OCI-LY7 (cell line): ENCODE results near the gene MIOS. TPM values are rescaled to one million over a fixed set of nuclear protein-coding genes. Genes with fewer than 3 reads are reported as not detected.

Source experiments
- BruUV-seq: library from RNA; stranded (reverse); fragments of 400-500 nt; replicated peaks from 2 replicates; lab custom pipeline; 2021; lab: Mats Ljungman, UMichigan
- CTCF ChIA-PET: fragments of 300-600 bp; sonication (Branson Sonifier 250); formaldehyde crosslinking; loops from one replicate; lab custom pipeline; 2022; ENCODE audit warnings: antibody characterized with exemption; ENCODE audit not compliant: unreplicated experiment; lab: Charles Lee
- POLR2A ChIA-PET: fragments of 300-600 bp; sonication (Branson Sonifier 250); formaldehyde crosslinking; loops from one replicate; lab custom pipeline; 2022; ENCODE audit warnings: antibody characterized with exemption; lab: Charles Lee
- DNase-seq: peaks from one replicate; pipeline ENCODE4 v3.0.0-alpha.2; 2015; ENCODE audit warnings: low spot score
- H2AFZ ChIP-seq: fragments of 200-600 bp; sonication (generic), shearing (Covaris generic); 2 replicates; pipeline ENCODE4 v1.6.1; 2014; ENCODE audit warnings: mild to moderate bottlenecking, antibody characterized with exemption, low read length, moderate library complexity
- H3K27ac ChIP-seq: fragments of 200-600 bp; sonication (generic); 2 replicates; pipeline ENCODE4 v1.5.1; 2014; ENCODE audit warnings: mixed run types, low read depth, mild to moderate bottlenecking, moderate library complexity, low read length, inconsistent platforms; ENCODE audit not compliant: poor library complexity, severe bottlenecking
- H3K36me3 ChIP-seq: fragments of 200-600 bp; sonication (generic); 2 replicates; pipeline ENCODE4 v1.6.1; 2014; ENCODE audit warnings: mild to moderate bottlenecking, antibody characterized with exemption, low read length, moderate library complexity, mixed read lengths; ENCODE audit not compliant: insufficient read depth
- H3K4me1 ChIP-seq: fragments of 200-600 bp; sonication (generic); 2 replicates; pipeline ENCODE4 v1.5.1; 2014; ENCODE audit warnings: mild to moderate bottlenecking, low read length; ENCODE audit not compliant: insufficient read depth, poor library complexity, severe bottlenecking
- H3K4me2 ChIP-seq: fragments of 200-600 bp; sonication (generic); 2 replicates; pipeline ENCODE4 v1.6.1; 2014; ENCODE audit warnings: mild to moderate bottlenecking, low read length
- H3K4me3 ChIP-seq: fragments of 200-600 bp; sonication (generic); 2 replicates; pipeline ENCODE4 v1.5.1; 2014; ENCODE audit warnings: mild to moderate bottlenecking, low read depth, low read length; ENCODE audit not compliant: poor library complexity, severe bottlenecking
- H3K79me2 ChIP-seq: fragments of 200-600 bp; sonication (generic); 2 replicates; pipeline ENCODE4 v1.6.1; 2016; ENCODE audit warnings: low read depth, mild to moderate bottlenecking, low read length, moderate library complexity, mixed read lengths; ENCODE audit not compliant: insufficient read depth
- H3K9me2 ChIP-seq: fragments of 200-600 bp; sonication (generic); 2 replicates; pipeline ENCODE4 v1.6.1; 2016; ENCODE audit warnings: mild to moderate bottlenecking, low read length, mixed read lengths; ENCODE audit not compliant: insufficient read depth
- H3K9me3 ChIP-seq: fragments of 200-600 bp; sonication (generic); 2 replicates; pipeline ENCODE4 v1.6.1; 2014; ENCODE audit warnings: mild to moderate bottlenecking, mixed run types, low read length, mixed read lengths
- H4K20me1 ChIP-seq: fragments of 200-600 bp; sonication (generic); 2 replicates; pipeline ENCODE4 v1.6.1; 2014; ENCODE audit warnings: mild to moderate bottlenecking, antibody characterized with exemption, low read length, moderate library complexity, mixed read lengths; ENCODE audit not compliant: insufficient read depth
- EZH2phosphoT487 ChIP-seq: fragments of 200-600 bp; sonication (generic); IDR thresholded peaks from 2 replicates; pipeline ENCODE4 v1.6.1; 2018; ENCODE audit warnings: low read depth, borderline replicate concordance, mild to moderate bottlenecking, mixed run types, antibody characterized with exemption, low read length, moderate library complexity, mixed read lengths
- intact Hi-C: fragments of 100-400 bp; cut with micrococcal nuclease; formaldehyde crosslinking; loops from one replicate; pipeline ENCODE4 v1.10.0; 2022; ENCODE audit not compliant: unreplicated experiment
- total RNA-seq, 2 experiments: library from RNA; depleted of rRNA in 1 of 2; stranded (reverse); fragments of >200 nt in 1 of 2; shearing (Covaris generic) in 1 of 2; gene quantifications; 2 replicates each; pipeline ENCODE4 v1.2.3, GENCODE V29; 2014 to 2022
- TF ChIP-seq, protein P1 (sequence below): fragments of 200-600 bp; sonication (generic); conservative IDR thresholded peaks from 2 replicates; pipeline ENCODE4 v1.5.1; 2014; ENCODE audit warnings: mild to moderate bottlenecking, antibody characterized with exemption, low read length, moderate library complexity, mixed read lengths

MIOS gene
- total RNA-seq, 2 experiments from 2014 or later: 24.9 to 25.8 TPM

GRCh38 chr7:7562736-7563135 lies 3.9 kb upstream of the MIOS start:
- Histone ChIP-seq H3K36me3 (no peaks in the 10 kb centered on the region), H3K27ac (no peak overlapping the region), H4K20me1 (no peaks in the 10 kb centered on the region), H2AFZ (no peak overlapping the region), H3K9me3 (no peaks in the 10 kb centered on the region), H3K9me2 (no peaks in the 10 kb centered on the region), H3K79me2 (peaks cover 6% of the 10 kb centered on the region; the same call in 1 of the 2 replicates), H3K4me3 (no peak overlapping the region), H3K4me1 (peaks cover 6% of the 10 kb centered on the region), H3K4me2 (no peak overlapping the region)
- DNase-seq: no peak
- TF ChIP-seq, protein P1, sequence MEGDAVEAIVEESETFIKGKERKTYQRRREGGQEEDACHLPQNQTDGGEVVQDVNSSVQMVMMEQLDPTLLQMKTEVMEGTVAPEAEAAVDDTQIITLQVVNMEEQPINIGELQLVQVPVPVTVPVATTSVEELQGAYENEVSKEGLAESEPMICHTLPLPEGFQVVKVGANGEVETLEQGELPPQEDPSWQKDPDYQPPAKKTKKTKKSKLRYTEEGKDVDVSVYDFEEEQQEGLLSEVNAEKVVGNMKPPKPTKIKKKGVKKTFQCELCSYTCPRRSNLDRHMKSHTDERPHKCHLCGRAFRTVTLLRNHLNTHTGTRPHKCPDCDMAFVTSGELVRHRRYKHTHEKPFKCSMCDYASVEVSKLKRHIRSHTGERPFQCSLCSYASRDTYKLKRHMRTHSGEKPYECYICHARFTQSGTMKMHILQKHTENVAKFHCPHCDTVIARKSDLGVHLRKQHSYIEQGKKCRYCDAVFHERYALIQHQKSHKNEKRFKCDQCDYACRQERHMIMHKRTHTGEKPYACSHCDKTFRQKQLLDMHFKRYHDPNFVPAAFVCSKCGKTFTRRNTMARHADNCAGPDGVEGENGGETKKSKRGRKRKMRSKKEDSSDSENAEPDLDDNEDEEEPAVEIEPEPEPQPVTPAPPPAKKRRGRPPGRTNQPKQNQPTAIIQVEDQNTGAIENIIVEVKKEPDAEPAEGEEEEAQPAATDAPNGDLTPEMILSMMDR: no peak
- TF ChIP-seq EZH2phosphoT487: no peak
- POLR2A ChIA-PET: no interaction called here
- BruUV-seq: no TSS peak
- CTCF ChIA-PET: no interaction called here
- intact Hi-C loops: no loop called here

DNA sequence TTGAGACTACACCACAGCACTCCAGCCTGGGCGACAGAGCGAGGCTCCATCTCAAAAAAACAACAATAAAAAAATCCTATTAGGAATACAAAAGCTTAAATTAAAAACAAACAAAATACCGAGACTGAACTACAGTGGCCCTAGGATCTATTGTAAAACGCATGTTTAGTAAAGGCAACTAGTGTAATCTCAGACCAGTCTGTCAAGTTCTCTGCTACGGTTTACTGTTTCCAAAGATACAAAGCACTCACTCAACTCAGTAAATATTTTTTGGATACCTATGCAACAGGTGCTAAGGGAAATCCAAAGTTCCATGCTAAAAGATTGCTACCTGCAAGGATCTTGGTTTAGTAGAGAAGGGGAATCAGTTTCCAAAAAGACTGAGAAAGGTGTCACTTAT lies 3.4 kb upstream of the MIOS start:
- no peak overlapping the region for H2AFZ ChIP-seq
- no peak overlapping the region for H3K27ac ChIP-seq
- DNase-seq: no peak
- intact Hi-C loops: no loop called here
- no peaks in the 10 kb centered on the region for H3K9me3 ChIP-seq
- TF ChIP-seq EZH2phosphoT487: no peak
- TF ChIP-seq, protein P1: no peak
- no peaks in the 10 kb centered on the region for H3K9me2 ChIP-seq
- no peak overlapping the region for H3K4me2 ChIP-seq
- ChIA-PET POLR2A (interaction anchor here (0.6 to 1.9 kb wide), 3 partner anchors 8 to 433 kb away, joined by 3 to 6 read pairs (median 3); no protein-coding TSS in a partner anchor), CTCF (no interaction called here)
- peaks cover 11% of the 10 kb centered on the region for H3K4me1 ChIP-seq
- H4K20me1 ChIP-seq: 0 out of 2 replicates have a peak, but pooled peaks cover 1% of the 10 kb centered on the region
- no TSS peak for BruUV-seq
- H3K36me3 ChIP-seq: no peaks in the 10 kb centered on the region
- H3K79me2 ChIP-seq: peaks cover 11% of the 10 kb centered on the region; the same call in 1 of the 2 replicates
- H3K4me3 ChIP-seq: no peak overlapping the region

- peaks cover 17% of the 10 kb centered on the region; the same call in 1 of the 2 replicates for H3K79me2 ChIP-seq
- ChIA-PET CTCF (no interaction called here), POLR2A (interaction anchor here (0.6 to 1.9 kb wide), 3 partner anchors 8 to 434 kb away, joined by 3 to 6 read pairs (median 3); no protein-coding TSS in a partner anchor)
Measured at GRCh38 chr7:7563813-7564212, 2.9 kb upstream of the MIOS start.

More at GRCh38 chr7:7563813-7564212, 2.9 kb upstream of the MIOS start:
- Histone ChIP-seq H3K9me2 (no peaks in the 10 kb centered on the region), H3K27ac (no peak overlapping the region), H3K36me3 (no peaks in the 10 kb centered on the region), H3K4me3 (no peak overlapping the region), H4K20me1 (0 out of 2 replicates have a peak, but pooled peaks cover 7% of the 10 kb centered on the region), H3K4me2 (no peak overlapping the region), H3K4me1 (peaks cover 16% of the 10 kb centered on the region), H2AFZ (no peak overlapping the region), H3K9me3 (no peaks in the 10 kb centered on the region)
- no TSS peak for BruUV-seq
- TF ChIP-seq, protein P1: no peak
- no peak for TF ChIP-seq EZH2phosphoT487
- DNase-seq: no peak
- intact Hi-C loops: no loop called here
